Kidney epithelial cell (primary cell): ENCODE data around the gene IRF6. TPM values are rescaled to one million over a fixed set of nuclear protein-coding genes. Genes with fewer than 3 reads are reported as not detected.

Source experiments
- DNase-seq: peaks from one replicate; pipeline ENCODE4 v3.0.0-alpha.2; 2010; ENCODE audit warnings: low read depth
- H3K27me3 ChIP-seq: 2 replicates; pipeline ENCODE4 v1.6.0; 2011; ENCODE audit warnings: low read length; ENCODE audit not compliant: control insufficient read depth, insufficient read depth
- H3K36me3 ChIP-seq: 2 replicates; pipeline ENCODE4 v1.5.1; 2011; ENCODE audit warnings: low read length; ENCODE audit not compliant: control insufficient read depth, insufficient read depth
- H3K4me3 ChIP-seq: 2 replicates; pipeline ENCODE4 v1.5.1; 2011; ENCODE audit warnings: low read depth, mild to moderate bottlenecking, control low read depth, low read length
- CTCF ChIP-seq: IDR thresholded peaks from 2 replicates; pipeline ENCODE4 v1.5.1; 2011; ENCODE audit warnings: mild to moderate bottlenecking, moderate library complexity, low read length, control low read depth, inconsistent platforms; ENCODE audit not compliant: insufficient read depth, poor library complexity, severe bottlenecking
- total RNA-seq: library from RNA; depleted of rRNA; stranded (reverse); fragments of >200 nt; gene quantifications from 2 replicates; pipeline ENCODE4 v1.2.3, GENCODE V29; 2015

Gene IRF6
- total RNA-seq, 1 donor from 2014 or later = 90.1 TPM

DNA sequence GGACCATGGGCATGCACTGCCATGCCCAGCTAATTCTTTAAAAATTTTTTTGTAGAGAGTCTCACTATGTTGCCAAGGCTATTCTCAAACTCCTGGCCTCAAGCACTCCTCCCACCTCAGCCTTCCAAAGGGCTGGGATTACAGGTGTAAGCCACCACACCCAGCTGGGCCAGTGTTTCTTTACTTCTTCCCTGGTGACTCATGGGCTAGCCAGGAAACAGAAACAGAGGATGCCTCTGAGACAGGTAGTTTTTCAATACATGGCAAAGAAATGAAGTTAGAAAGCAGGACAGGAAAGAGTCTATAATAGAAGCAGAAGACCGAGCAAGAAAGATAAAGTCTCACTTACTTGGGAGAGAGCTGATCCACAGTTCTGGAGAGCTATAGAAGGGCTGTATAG, 14.0 kb downstream of the IRF6 start:
- H3K36me3 ChIP-seq = no peaks in the 10 kb centered on the region
- H3K4me3 ChIP-seq = no peak overlapping the region
- H3K27me3 ChIP-seq = no peaks in the 10 kb centered on the region
- TF ChIP-seq CTCF = no peak
- no peak for DNase-seq

DNA sequence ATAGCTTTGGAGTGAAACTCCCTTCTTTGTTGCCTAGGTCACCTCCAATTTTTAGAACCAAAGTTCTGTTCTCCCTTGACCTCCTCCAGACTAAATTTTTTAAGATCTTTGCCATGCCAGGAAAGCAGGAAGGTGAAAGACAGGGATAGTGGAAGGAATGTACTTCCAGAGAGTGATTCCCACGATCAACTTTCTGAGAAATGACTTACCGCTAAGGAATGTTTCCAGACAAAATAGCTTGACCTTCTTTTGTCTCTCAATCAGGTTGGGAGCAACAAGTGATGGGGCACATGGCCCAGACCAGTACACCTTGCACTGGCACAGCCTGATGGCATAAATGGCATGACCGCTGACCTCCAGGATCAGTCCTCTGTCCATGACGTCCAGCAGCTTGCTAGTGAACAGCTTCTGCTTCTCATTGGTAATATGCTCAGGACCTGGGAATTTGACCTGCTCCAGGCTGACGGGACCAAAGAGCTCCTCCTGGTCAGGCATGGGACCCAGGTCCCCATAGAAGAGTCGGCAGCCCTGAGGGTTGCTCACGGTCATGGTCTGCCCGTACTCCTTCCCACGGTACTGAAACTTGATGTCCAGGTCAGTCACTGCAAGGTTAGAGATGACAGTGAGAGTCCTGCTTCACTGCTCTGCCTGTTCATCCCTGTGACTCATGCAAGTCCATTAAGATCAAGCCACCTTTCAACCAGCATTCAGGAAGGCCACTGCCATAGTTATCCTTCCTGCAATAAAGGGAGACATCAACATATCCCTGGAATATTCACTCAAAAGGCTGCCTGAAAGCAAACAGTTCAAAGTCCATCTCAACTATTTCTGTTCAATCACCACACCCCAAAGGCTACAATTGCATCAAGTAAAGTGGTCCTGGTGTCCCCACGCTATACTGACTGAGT, 15.4 kb downstream of the IRF6 start:
- DNase-seq = no peak
- Histone ChIP-seq H3K4me3 (no peak overlapping the region), H3K27me3 (no peaks in the 10 kb centered on the region), H3K36me3 (no peaks in the 10 kb centered on the region)
- no peak for TF ChIP-seq CTCF

- no peaks in the 10 kb centered on the region for H3K36me3 ChIP-seq
Observed at GRCh38 chr1:209789245-209789644, 16.7 kb downstream of the IRF6 start.

GRCh38 chr1:209787551-209787950, 18.4 kb downstream of the IRF6 start:
- Histone ChIP-seq H3K36me3 (no peaks in the 10 kb centered on the region), H3K27me3 (no peaks in the 10 kb centered on the region), H3K4me3 (no peak overlapping the region)
- no peak for TF ChIP-seq CTCF
- no peak for DNase-seq

More at GRCh38 chr1:209789245-209789644, 16.7 kb downstream of the IRF6 start:
- TF ChIP-seq CTCF = no peak
- H3K4me3 ChIP-seq = no peak overlapping the region
- H3K27me3 ChIP-seq = no peaks in the 10 kb centered on the region
- DNase-seq = no peak

- no peak overlapping the region for H3K4me3 ChIP-seq
- no peaks in the 10 kb centered on the region for H3K36me3 ChIP-seq
- no peaks in the 10 kb centered on the region for H3K27me3 ChIP-seq
- TF ChIP-seq CTCF = no peak
- no peak for DNase-seq
Observed at GRCh38 chr1:209786146-209786545, 19.8 kb downstream of the IRF6 start.
